H9 (cell line): ENCODE results near the gene AMDHD2. TPM values are rescaled to one million over a fixed set of nuclear protein-coding genes. Genes with fewer than 3 reads are reported as not detected.

Experiments used
- DNase-seq: peaks from one replicate; pipeline ENCODE4 v3.0.0-alpha.2; 2017
- H2AFZ ChIP-seq: one replicate; pipeline ENCODE4 v1.6.1; 2013; ENCODE audit warnings: mild to moderate bottlenecking, low read length, control low read depth, moderate library complexity
- H2AK5ac ChIP-seq: 2 replicates; pipeline ENCODE4 v1.6.1; 2013; ENCODE audit warnings: low read length, control low read depth, mixed read lengths; ENCODE audit not compliant: insufficient read length
- H2BK120ac ChIP-seq: one replicate; pipeline ENCODE4 v1.6.1; 2013; ENCODE audit warnings: low read depth, mild to moderate bottlenecking, low read length, control low read depth, inconsistent platforms; ENCODE audit not compliant: poor library complexity, severe bottlenecking
- H2BK12ac ChIP-seq: 2 replicates; pipeline ENCODE4 v1.6.1; 2013; ENCODE audit warnings: low read length, control low read depth, mixed read lengths, low read depth; ENCODE audit not compliant: insufficient read length
- H2BK15ac ChIP-seq: 2 replicates; pipeline ENCODE4 v1.6.1; 2013; ENCODE audit warnings: low read depth, low read length, control low read depth
- H2BK20ac ChIP-seq: one replicate; pipeline ENCODE4 v1.6.1; 2013; ENCODE audit warnings: low read depth, mild to moderate bottlenecking, low read length, control low read depth, inconsistent platforms; ENCODE audit not compliant: poor library complexity, severe bottlenecking
- H2BK5ac ChIP-seq: 2 replicates; pipeline ENCODE4 v1.6.1; 2013; ENCODE audit warnings: low read length, control low read depth, mixed read lengths; ENCODE audit not compliant: insufficient read length
- H3K14ac ChIP-seq: 2 replicates; pipeline ENCODE4 v1.6.1; 2013; ENCODE audit warnings: low read length, control low read depth; ENCODE audit not compliant: insufficient read depth
- H3K18ac ChIP-seq: 2 replicates; pipeline ENCODE4 v1.6.1; 2013; ENCODE audit warnings: low read depth, mild to moderate bottlenecking, mixed read lengths, low read length, control low read depth; ENCODE audit not compliant: insufficient read length
- H3K23ac ChIP-seq: 2 replicates; pipeline ENCODE4 v1.6.1; 2013; ENCODE audit warnings: low read length, control low read depth, mixed read lengths, low read depth; ENCODE audit not compliant: insufficient read length
- H3K23me2 ChIP-seq: 2 replicates; pipeline ENCODE4 v1.6.1; 2013; ENCODE audit warnings: low read depth, mild to moderate bottlenecking, mixed read lengths, low read length, control low read depth; ENCODE audit not compliant: insufficient read length, poor library complexity, severe bottlenecking
- H3K27ac ChIP-seq: 2 replicates; pipeline ENCODE4 v1.5.1; 2013; ENCODE audit warnings: low read length, control low read depth, mixed read lengths, low read depth; ENCODE audit not compliant: insufficient read length
- H3K27me3 ChIP-seq: 2 replicates; pipeline ENCODE4 v1.6.1; 2013; ENCODE audit warnings: low read length, control low read depth, inconsistent platforms; ENCODE audit not compliant: insufficient read depth
- H3K4ac ChIP-seq: 2 replicates; pipeline ENCODE4 v1.6.1; 2013; ENCODE audit warnings: low read depth, mild to moderate bottlenecking, control low read depth, inconsistent platforms, low read length, moderate library complexity
- H3K4me1 ChIP-seq: 2 replicates; pipeline ENCODE4 v1.6.1; 2013; ENCODE audit warnings: low read length, control low read depth, inconsistent platforms; ENCODE audit not compliant: insufficient read depth
- H3K4me2 ChIP-seq: 2 replicates; pipeline ENCODE4 v1.6.1; 2013; ENCODE audit warnings: low read length, control low read depth, mixed read lengths; ENCODE audit not compliant: insufficient read length, insufficient read depth
- H3K56ac ChIP-seq: 2 replicates; pipeline ENCODE4 v1.6.1; 2013; ENCODE audit warnings: low read depth, mild to moderate bottlenecking, mixed read lengths, low read length, control low read depth; ENCODE audit not compliant: insufficient read length
- H3K79me1 ChIP-seq: 2 replicates; pipeline ENCODE4 v1.6.1; 2013; ENCODE audit warnings: low read depth, mild to moderate bottlenecking, moderate library complexity, low read length, control low read depth, inconsistent platforms; ENCODE audit not compliant: insufficient read depth, poor library complexity, severe bottlenecking
- H3K79me2 ChIP-seq: 2 replicates; pipeline ENCODE4 v1.6.1; 2013; ENCODE audit warnings: low read length, control low read depth, inconsistent platforms; ENCODE audit not compliant: insufficient read depth
- H3K9ac ChIP-seq: 2 replicates; pipeline ENCODE4 v1.6.1; 2013; ENCODE audit warnings: low read length, control low read depth, mixed read lengths; ENCODE audit not compliant: insufficient read length; ENCODE audit errors: extremely low read depth
- H3K9me3 ChIP-seq: one replicate; pipeline ENCODE4 v1.6.1; 2013; ENCODE audit warnings: low read depth, low read length, inconsistent platforms; ENCODE audit not compliant: control insufficient read depth
- H3T11ph ChIP-seq: one replicate; pipeline ENCODE4 v1.6.1; 2013; ENCODE audit warnings: mild to moderate bottlenecking, low read length, control low read depth, inconsistent platforms
- H4K20me1 ChIP-seq: one replicate; pipeline ENCODE4 v1.6.1; 2013; ENCODE audit not compliant: control insufficient read depth, insufficient read length, insufficient read depth
- H4K5ac ChIP-seq: 2 replicates; pipeline ENCODE4 v1.6.1; 2013; ENCODE audit warnings: low read depth, mild to moderate bottlenecking, mixed read lengths, low read length, control low read depth; ENCODE audit not compliant: insufficient read length
- H4K8ac ChIP-seq: replicated peaks from 2 replicates; pipeline ENCODE4 v1.6.1; 2013; ENCODE audit warnings: low read length, control low read depth, mixed read lengths, low read depth; ENCODE audit not compliant: insufficient read length
- H4K91ac ChIP-seq: 2 replicates; pipeline ENCODE4 v1.6.1; 2013; ENCODE audit warnings: low read depth, mild to moderate bottlenecking, moderate library complexity, mixed read lengths, low read length, control low read depth; ENCODE audit not compliant: insufficient read length
- H3K27ac Mint-ChIP-seq, 3 experiments: 2 replicates in 2 of 3; 3 replicates in 1 of 3; pipeline ENCODE4 v1.8.0; 2020 to 2021; ENCODE audit warnings: mixed read lengths in 3 of 3, mild to moderate bottlenecking in 1 of 3, moderate library complexity in 1 of 3
- H3K27me3 Mint-ChIP-seq: 2 replicates; pipeline ENCODE4 v1.8.0; 2021; ENCODE audit warnings: low read depth, mild to moderate bottlenecking, moderate library complexity, mixed read lengths
- H3K36me3 Mint-ChIP-seq, 3 experiments: 2 replicates in 2 of 3; 3 replicates in 1 of 3; pipeline ENCODE4 v1.8.0; 2020 to 2021; ENCODE audit warnings: low read depth in 3 of 3, mixed read lengths in 3 of 3; ENCODE audit not compliant: insufficient read depth in 1 of 3
- H3K4me1 Mint-ChIP-seq, 2 experiments: 2 replicates each; pipeline ENCODE4 v1.8.0; 2020; ENCODE audit warnings: mixed read lengths in 2 of 2
- H3K4me3 Mint-ChIP-seq, 2 experiments: 2 replicates in 1 of 2; 3 replicates in 1 of 2; pipeline ENCODE4 v1.8.0; 2020 to 2021; ENCODE audit warnings: mild to moderate bottlenecking in 2 of 2, mixed read lengths in 2 of 2, moderate library complexity in 1 of 2
- H3K9me3 Mint-ChIP-seq, 2 experiments: 2 replicates in 1 of 2; 3 replicates in 1 of 2; pipeline ENCODE4 v1.8.0; 2020; ENCODE audit warnings: mild to moderate bottlenecking in 2 of 2, mixed read lengths in 2 of 2, moderate library complexity in 1 of 2
- CTCF ChIP-seq: fragments of 200-600 bp; sonication (generic); conservative IDR thresholded peaks from 3 replicates; pipeline ENCODE4 v1.8.0; 2021; ENCODE audit warnings: antibody characterized with exemption, mild to moderate bottlenecking
- WGBS: extraction: QIAGEN DNeasy Blood & Tissue Kit; methylation state at CpG from one replicate; pipeline ENCODE4 v1.1.7; 2013; ENCODE audit warnings: missing lambda C conversion rate, low lambda C conversion rate, mixed read lengths; ENCODE audit not compliant: insufficient read length; ENCODE audit errors: extremely low coverage; 5-methylcytosine and 5-hydroxymethylcytosine counted together
- total RNA-seq: library from RNA; stranded (reverse); gene quantifications from 2 replicates; pipeline ENCODE4 v1.2.1, GENCODE V29; 2021

AMDHD2 gene
- total RNA-seq, 1 experiment from 2014 or later: 61.5 TPM

- Histone ChIP-seq H3T11ph (no peak overlapping the region), H3K18ac (no peak overlapping the region), H3K14ac (no peak overlapping the region), H4K8ac (no peak overlapping the region), H4K20me1 (no peaks in the 10 kb centered on the region), H3K4ac (no peak overlapping the region), H3K23ac (no peak overlapping the region), H2BK15ac (no peak overlapping the region), H3K4me1 (no peaks in the 10 kb centered on the region), H2BK5ac (no peak overlapping the region), H2AK5ac (no peak overlapping the region), H3K27me3 (no peaks in the 10 kb centered on the region), H2BK12ac (no peak overlapping the region), H3K23me2 (peaks cover 3% of the 10 kb centered on the region), H4K91ac (no peak overlapping the region), H2BK120ac (no peak overlapping the region), H2BK20ac (no peak overlapping the region), H3K79me1 (no peaks in the 10 kb centered on the region), H3K9ac (no peak overlapping the region), H3K27ac (no peak overlapping the region), H3K4me2 (no peak overlapping the region), H3K9me3 (no peaks in the 10 kb centered on the region), H3K56ac (no peak overlapping the region), H2AFZ (no peak overlapping the region), H4K5ac (no peak overlapping the region), H3K79me2 (no peaks in the 10 kb centered on the region)
- peaks cover 0 to 18% (median 4%) of the 10 kb centered on the region in 3 experiments; a peak in 4 of 7 replicates for H3K36me3 Mint-ChIP-seq
- no CpG with 5 or more reads among the region's 20 CpGs for WGBS
- peaks cover 3 to 5% of the 10 kb centered on the region in 2 experiments for H3K4me1 Mint-ChIP-seq
- TF ChIP-seq CTCF: no peak
- H3K27ac Mint-ChIP-seq: peak overlapping the region in 1 of 3 experiments; percentile 44; a peak in 1 of 7 replicates
- H3K9me3 Mint-ChIP-seq: no peaks in the 10 kb centered on the region
- H3K4me3 Mint-ChIP-seq: no peak overlapping the region
- H3K27me3 Mint-ChIP-seq: no peaks in the 10 kb centered on the region
- DNase-seq: peak; percentile 67
Measured at GRCh38 chr16:2500430-2500917, 19.7 kb upstream of the AMDHD2 start.
